Small intestine (tissue), 7 donors: ENCODE results near the gene CCNY. TPM values are rescaled to one million over a fixed set of nuclear protein-coding genes. Genes with fewer than 3 reads are reported as not detected.
"Not testable (repeated sequence)": the region's sequence is repeated elsewhere in the genome, so short reads cannot be mapped to it uniquely, and the experiment has no call there.

Experiments
- DNase-seq, 2 donors: peaks; one replicate each; pipeline versions ENCODE4 v3.0.0 to v3.0.0-alpha.2; 2013
- FAIRE-seq: peaks from 2 replicates; lab custom pipeline; 2012; peaks lifted over from hg19 to GRCh38; lab: Jason Lieb, UNC
- H3K27ac ChIP-seq, 3 donors: one replicate each; pipeline ENCODE4 v1.5.1; 2013; ENCODE audit warnings: low read length in 2 of 3, mild to moderate bottlenecking in 2 of 3, control low read depth in 1 of 3, inconsistent platforms in 1 of 3, low read depth in 1 of 3, moderate library complexity in 1 of 3
- H3K27me3 ChIP-seq, 3 donors: one replicate each; pipeline ENCODE4 v1.6.1; 2013; ENCODE audit warnings: low read length in 3 of 3, inconsistent platforms in 1 of 3; ENCODE audit not compliant: control insufficient read depth in 3 of 3, insufficient read depth in 3 of 3
- H3K36me3 ChIP-seq, 3 donors: one replicate each; pipeline ENCODE4 v1.6.1; 2013; ENCODE audit warnings: low read length in 3 of 3, inconsistent platforms in 1 of 3, low read depth in 1 of 3, mild to moderate bottlenecking in 1 of 3, moderate library complexity in 1 of 3; ENCODE audit not compliant: control insufficient read depth in 3 of 3, insufficient read depth in 2 of 3
- H3K4me1 ChIP-seq, 3 donors: one replicate each; pipeline ENCODE4 v1.6.1; 2013; ENCODE audit warnings: low read length in 2 of 3, inconsistent platforms in 1 of 3, low read depth in 1 of 3, mild to moderate bottlenecking in 1 of 3, moderate library complexity in 1 of 3; ENCODE audit not compliant: control insufficient read depth in 3 of 3, insufficient read depth in 2 of 3
- H3K4me3 ChIP-seq, 3 donors: one replicate each; pipeline ENCODE4 v1.5.1; 2013; ENCODE audit warnings: low read length in 3 of 3, control low read depth in 1 of 3, inconsistent platforms in 1 of 3, low read depth in 1 of 3, mild to moderate bottlenecking in 1 of 3, moderate library complexity in 1 of 3
- H3K9me3 ChIP-seq, 2 donors: one replicate each; pipeline ENCODE4 v1.6.1; 2013; ENCODE audit warnings: low read depth in 1 of 2, low read length in 1 of 2; ENCODE audit not compliant: control insufficient read depth in 2 of 2, insufficient read depth in 1 of 2
- WGBS, 3 donors: extraction: QIAGEN DNeasy Blood & Tissue Kit; methylation state at CpG; one replicate each; pipeline ENCODE4 v1.1.7; 2013; 5-methylcytosine and 5-hydroxymethylcytosine counted together
- polyA plus RNA-seq, 4 donors: library from polyadenylated mRNA; stranded (reverse) in 3 of 4; unstranded in 1 of 4; fragments of 200-250 nt in 3 of 4; fragments of 120-200 nt in 1 of 4; gene quantifications; one replicate each; pipeline versions ENCODE4 v1.2.1 to v1.2.3, GENCODE V29; 2013
- donor health status: healthy with polysubstance abuse.
- donor health status: control.
- donor health status: control.
- donor health status: Bipolar disorder and iron deficiency.
- donor health status: healthy.

Gene CCNY
- polyA plus RNA-seq, 4 donors = 26.7 to 50.2 (median 32.3) TPM

GRCh38 chr10:35307297-35307696, 29.0 kb upstream of the CCNY start:
- no peak for FAIRE-seq
- no peaks in the 10 kb centered on the region for H3K9me3 ChIP-seq
- DNase-seq = no peak
- H3K27ac ChIP-seq = peak overlapping the region; percentile 14 to 64 (median 53)
- H3K4me1 ChIP-seq = peaks cover 0 to 10% (median 2%) of the 10 kb centered on the region in 3 donors
- H3K27me3 ChIP-seq = no peaks in the 10 kb centered on the region
- 25 to 68% (median 37%) methylated on average over 10 of the region's 10 CpGs for WGBS, 3 donors
- no peak overlapping the region for H3K4me3 ChIP-seq
- no peaks in the 10 kb centered on the region for H3K36me3 ChIP-seq

- Histone ChIP-seq H3K27ac (no peak overlapping the region), H3K4me3 (no peak overlapping the region), H3K4me1 (peaks cover 0 to 10% (median 2%) of the 10 kb centered on the region in 3 donors), H3K36me3 (no peaks in the 10 kb centered on the region), H3K27me3 (no peaks in the 10 kb centered on the region), H3K9me3 (no peaks in the 10 kb centered on the region)
- DNase-seq = no peak
- no peak for FAIRE-seq
- WGBS, 3 donors = 54 to 69% (median 62%) methylated on average over 2 of the region's 2 CpGs
Measured at GRCh38 chr10:35308809-35309208, 27.5 kb upstream of the CCNY start.

GRCh38 chr10:35314142-35314541, 22.2 kb upstream of the CCNY start:
- not testable (repeated sequence) for FAIRE-seq, DNase-seq, H3K4me1 ChIP-seq, H3K36me3 ChIP-seq, H3K4me3 ChIP-seq, H3K27ac ChIP-seq, H3K27me3 ChIP-seq, H3K9me3 ChIP-seq
- 74 to 93% (median 74%) methylated on average over 2 of the region's 2 CpGs for WGBS, 3 donors

GRCh38 chr10:35315235-35315634, 21.1 kb upstream of the CCNY start:
- not testable (repeated sequence) for H3K4me1 ChIP-seq, H3K27ac ChIP-seq, H3K4me3 ChIP-seq, DNase-seq, H3K36me3 ChIP-seq, FAIRE-seq, H3K9me3 ChIP-seq, H3K27me3 ChIP-seq

GRCh38 chr10:35316218-35316967, 19.9 kb upstream of the CCNY start:
- Histone ChIP-seq H3K27ac (peak overlapping the region in 1 of 3 donors; percentile 29), H3K4me3 (no peak overlapping the region), H3K9me3 (no peaks in the 10 kb centered on the region), H3K27me3 (no peaks in the 10 kb centered on the region), H3K4me1 (no peaks in the 10 kb centered on the region), H3K36me3 (peaks cover 0 to 6% (median 3%) of the 10 kb centered on the region in 3 donors)
- DNase-seq (no peak), FAIRE-seq (no peak)
- WGBS, 3 donors = 63 to 90% (median 68%) methylated on average over 4 of the region's 4 CpGs

- WGBS, 3 donors = 94 to 99% (median 97%) methylated on average over 4 of the region's 4 CpGs
- Histone ChIP-seq H3K36me3 (peaks cover 0 to 9% (median 3%) of the 10 kb centered on the region in 3 donors), H3K27ac (no peak overlapping the region), H3K27me3 (no peaks in the 10 kb centered on the region), H3K9me3 (no peaks in the 10 kb centered on the region), H3K4me1 (no peaks in the 10 kb centered on the region), H3K4me3 (no peak overlapping the region)
- FAIRE-seq (no peak), DNase-seq (no peak)
Measured at GRCh38 chr10:35318551-35318950, 17.8 kb upstream of the CCNY start.

- Histone ChIP-seq H3K27me3 (no peaks in the 10 kb centered on the region), H3K9me3 (no peaks in the 10 kb centered on the region), H3K36me3 (peaks cover 0 to 12% (median 2%) of the 10 kb centered on the region in 3 donors), H3K4me1 (no peaks in the 10 kb centered on the region), H3K4me3 (no peak overlapping the region), H3K27ac (no peak overlapping the region)
- 86 to 100% (median 95%) methylated on average over 1 of the region's 1 CpG for WGBS, 3 donors
- FAIRE-seq (no peak), DNase-seq (no peak)
Measured at GRCh38 chr10:35320341-35320740, 16.0 kb upstream of the CCNY start.

GRCh38 chr10:35322636-35323035, 13.7 kb upstream of the CCNY start:
- WGBS, 3 donors = 98 to 99% (median 98%) methylated on average over 5 of the region's 5 CpGs
- H3K4me3 ChIP-seq = no peak overlapping the region
- DNase-seq = no peak
- no peak overlapping the region for H3K27ac ChIP-seq
- H3K36me3 ChIP-seq = peaks cover 0 to 15% (median 5%) of the 10 kb centered on the region in 3 donors
- FAIRE-seq = no peak
- no peaks in the 10 kb centered on the region for H3K9me3 ChIP-seq
- H3K27me3 ChIP-seq = no peaks in the 10 kb centered on the region
- H3K4me1 ChIP-seq = no peaks in the 10 kb centered on the region
